H1 (cell line): ENCODE data around the gene LSM14B.

ENCODE experiments used
- ATF2 ChIP-seq: IDR thresholded peaks from 2 replicates; pipeline ENCODE4 v1.6.1; 2012; ENCODE audit warnings: low read length, inconsistent platforms
- CEBPB ChIP-seq: IDR thresholded peaks from 2 replicates; pipeline ENCODE4 v1.6.1; 2012; ENCODE audit warnings: low read depth, low read length
- CTCF ChIP-seq, 3 experiments: IDR thresholded peaks; 1 replicate in 2 of 3; 2 replicates in 1 of 3; pipeline versions ENCODE4 v1.5.1 to v1.6.1; 2011; ENCODE audit warnings: low read length in 3 of 3, mild to moderate bottlenecking in 3 of 3, inconsistent platforms in 2 of 3, low read depth in 1 of 3, moderate library complexity in 1 of 3; ENCODE audit not compliant: insufficient read depth in 1 of 3; ENCODE audit errors: control extremely low read depth in 1 of 3
- EP300 ChIP-seq, 2 experiments: IDR thresholded peaks; 1 replicate in 1 of 2; 2 replicates in 1 of 2; pipeline ENCODE4 v1.6.1; 2011 to 2012; ENCODE audit warnings: low read depth in 2 of 2, low read length in 2 of 2, mild to moderate bottlenecking in 2 of 2, borderline replicate concordance in 1 of 2, inconsistent platforms in 1 of 2, moderate library complexity in 1 of 2
- JUND ChIP-seq: IDR thresholded peaks from 2 replicates; pipeline ENCODE4 v1.6.1; 2011; ENCODE audit warnings: mild to moderate bottlenecking, improper control_type of control experiment, low read length
- MAX ChIP-seq: IDR thresholded peaks from 2 replicates; pipeline ENCODE4 v1.6.1; 2012; ENCODE audit warnings: inconsistent platforms
- POLR2A ChIP-seq, 2 experiments: IDR thresholded peaks; 1 replicate in 1 of 2; 2 replicates in 1 of 2; pipeline ENCODE4 v1.6.1; 2011; ENCODE audit warnings: low read depth in 2 of 2, low read length in 2 of 2, mild to moderate bottlenecking in 2 of 2; ENCODE audit errors: control extremely low read depth in 1 of 2
- POU5F1 ChIP-seq: IDR thresholded peaks from 2 replicates; pipeline ENCODE4 v1.6.1; 2011; ENCODE audit warnings: low read depth, mild to moderate bottlenecking, low read length, moderate library complexity
- RAD21 ChIP-seq, 2 experiments: IDR thresholded peaks in 1 of 2; conservative IDR thresholded peaks in 1 of 2; 2 replicates each; pipeline ENCODE4 v1.6.1; 2011; ENCODE audit warnings: low read depth in 2 of 2, low read length in 2 of 2, improper control_type of control experiment in 1 of 2, inconsistent platforms in 1 of 2, mild to moderate bottlenecking in 1 of 2, moderate library complexity in 1 of 2
- TAF1 ChIP-seq: IDR thresholded peaks from 2 replicates; pipeline ENCODE4 v1.6.1; 2011; ENCODE audit warnings: mild to moderate bottlenecking, low read depth, low read length

- no peak for TF ChIP-seq MAX
- TF ChIP-seq TAF1: no peak
- no peak for TF ChIP-seq EP300 (IDR thresholded peaks at IDR 0.05; ENCODE audit: borderline replicate concordance in 1 of 2, low read depth in 2 of 2, low read length in 2 of 2)
- TF ChIP-seq POLR2A (IDR thresholded peaks at IDR 0.05; ENCODE audit: control extremely low read depth in 1 of 2, low read depth in 2 of 2, low read length in 2 of 2): no peak
- TF ChIP-seq CTCF (IDR thresholded peaks at IDR 0.05; ENCODE audit: control extremely low read depth in 1 of 3, insufficient read depth in 1 of 3, low read depth in 1 of 3, low read length in 3 of 3): peak; percentile 80 to 82 (median 81)
- TF ChIP-seq ATF2: no peak
- no peak for TF ChIP-seq JUND
- TF ChIP-seq RAD21 (IDR thresholded peaks at IDR 0.05 in 1 of 2, conservative IDR thresholded peaks at IDR 0.05 in 1 of 2; ENCODE audit: low read depth in 2 of 2, low read length in 2 of 2): peak; percentile 32 to 57; a peak in 3 of 4 replicates
- no peak for TF ChIP-seq CEBPB
- TF ChIP-seq POU5F1: no peak
Observed at GRCh38 chr20:62156592-62157386, 34.5 kb downstream of the LSM14B start.
